HG03159 (cell line): ENCODE data around the gene LCTL.
"Not testable (repeated sequence)": the region's sequence is repeated elsewhere in the genome, so short reads cannot be mapped to it uniquely, and the experiment has no call there.

Source experiments
- ATAC-seq: cut with Tn5 transposase; IDR thresholded peaks from one replicate; pipeline ENCODE4 v1.9.1; 2021; ENCODE audit warnings: mild to moderate bottlenecking, moderate library complexity; ENCODE audit not compliant: unreplicated experiment

Gene LCTL

GRCh38 chr15:66503780-66504562 lies 61.8 kb downstream of the LCTL start:
- no peak for ATAC-seq

- not testable (repeated sequence) for ATAC-seq
Measured at GRCh38 chr15:66503041-66503648, 62.7 kb downstream of the LCTL start.

DNA sequence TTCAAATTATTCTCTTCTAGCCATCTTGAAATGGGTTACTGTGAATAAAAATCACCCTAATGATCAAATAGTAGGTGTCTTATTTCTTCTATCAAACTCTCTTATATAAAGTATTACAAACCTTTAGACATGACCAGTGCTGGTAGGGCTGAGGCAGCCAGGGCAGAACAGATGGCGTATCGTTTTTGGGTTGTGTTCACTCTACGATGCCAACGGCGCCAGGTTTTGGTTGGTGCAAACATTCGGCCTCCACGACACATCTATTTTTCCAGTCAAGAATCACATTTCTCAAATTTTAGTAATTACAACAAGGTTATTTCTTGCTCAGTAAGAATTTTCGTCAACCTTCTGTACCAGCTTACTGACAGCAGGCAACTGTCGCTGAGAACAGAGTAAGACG lies 63.3 kb downstream of the LCTL start:
- no peak for ATAC-seq

GRCh38 chr15:66500346-66500745 lies 65.5 kb downstream of the LCTL start:
- not testable (repeated sequence) for ATAC-seq

DNA sequence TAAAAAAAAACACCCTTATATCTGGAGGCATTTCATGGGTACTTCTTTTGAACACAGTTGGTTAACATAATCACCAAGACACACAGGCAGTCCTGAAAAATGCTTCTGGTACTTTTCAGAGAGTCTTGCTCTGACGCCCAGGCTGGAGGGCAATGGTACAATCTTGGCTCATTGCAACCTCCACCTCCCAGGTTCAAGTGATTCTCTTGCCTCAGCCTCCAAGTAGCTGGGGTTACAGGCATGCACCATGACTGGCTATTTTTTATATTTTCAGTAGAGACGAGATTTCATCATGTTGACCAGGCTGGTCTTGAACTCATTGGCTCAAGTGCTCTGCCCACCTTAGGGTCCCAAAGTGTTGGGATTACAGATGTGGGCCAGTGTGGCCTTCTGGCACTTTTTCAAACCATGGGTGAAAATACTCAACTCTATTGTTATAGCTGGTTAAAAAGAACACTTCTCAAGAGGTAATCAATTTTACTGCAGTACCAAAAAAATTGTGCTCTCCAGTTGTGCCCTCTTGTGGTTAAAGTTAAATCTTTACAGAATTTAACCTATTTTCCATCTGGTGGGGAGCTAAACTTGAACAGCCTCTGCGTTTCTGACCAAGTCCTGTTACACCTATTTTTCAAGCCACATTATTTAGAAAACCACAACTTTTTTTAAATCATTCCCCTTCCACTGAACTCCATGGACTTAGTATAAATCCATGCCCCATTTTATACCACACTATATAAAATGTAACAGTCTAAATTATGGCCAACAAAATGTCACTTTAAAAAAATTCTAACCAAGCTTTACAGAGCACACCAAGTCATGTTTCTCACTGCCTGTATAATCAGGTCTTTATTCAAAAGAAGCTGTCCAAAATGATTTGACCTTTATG lies 67.1 kb downstream of the LCTL start:
- no peak for ATAC-seq
